PFSK-1 (cell line): ENCODE data around the gene TRMT6.

Source experiments
- FOXP2 ChIP-seq: optimal IDR thresholded peaks from 2 replicates; pipeline ENCODE3; 2011; ENCODE audit warnings: borderline replicate concordance, control low read depth, inconsistent platforms; ENCODE audit not compliant: insufficient read depth; ENCODE audit errors: extremely low read length, extremely low read depth
- POLR2AphosphoS5 ChIP-seq: IDR thresholded peaks from 2 replicates; pipeline ENCODE4 v1.6.1; 2012; ENCODE audit warnings: low read depth, mild to moderate bottlenecking, control low read depth, low read length, moderate library complexity
- SIN3A ChIP-seq: IDR thresholded peaks from 2 replicates; pipeline ENCODE4 v1.6.1; 2012; ENCODE audit warnings: mild to moderate bottlenecking, low read length, moderate library complexity, borderline replicate concordance; ENCODE audit not compliant: insufficient read depth
- TAF1 ChIP-seq: IDR thresholded peaks from 2 replicates; pipeline ENCODE4 v1.6.1; 2012; ENCODE audit warnings: low read length, control low read depth, borderline replicate concordance; ENCODE audit not compliant: insufficient read depth
- TF ChIP-seq, protein P1 (sequence below), 2 experiments: IDR thresholded peaks; 2 replicates each; pipeline versions ENCODE4 v1.6.1 to v1.8.0; 2011 to 2012; ENCODE audit warnings: low read depth in 2 of 2, low read length in 2 of 2, control low read depth in 1 of 2, inconsistent platforms in 1 of 2, mild to moderate bottlenecking in 1 of 2, moderate library complexity in 1 of 2; ENCODE audit not compliant: insufficient read depth in 1 of 2

Gene TRMT6

DNA sequence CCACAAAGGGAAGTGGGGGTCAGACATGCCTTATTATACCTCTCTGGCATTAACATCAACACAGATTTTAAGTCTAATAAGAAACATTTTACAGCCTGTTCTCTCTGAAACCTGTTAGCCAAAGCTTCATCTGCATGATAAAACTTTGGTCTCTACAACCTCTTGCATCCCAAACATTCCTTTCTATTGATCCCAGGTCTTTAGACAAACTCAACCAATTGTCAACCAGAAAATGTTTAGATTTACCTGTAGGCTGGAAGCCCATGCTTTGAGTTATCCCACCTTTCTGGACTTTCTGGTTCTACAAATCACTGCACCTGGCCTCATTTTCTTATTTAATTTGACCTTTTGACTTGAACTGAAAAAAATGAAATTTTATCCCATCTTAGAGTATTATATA, 20.9 kb upstream of the TRMT6 start:
- TF ChIP-seq FOXP2 (no peak), SIN3A (no peak), POLR2AphosphoS5 (no peak), TAF1 (no peak)
- TF ChIP-seq, protein P1, sequence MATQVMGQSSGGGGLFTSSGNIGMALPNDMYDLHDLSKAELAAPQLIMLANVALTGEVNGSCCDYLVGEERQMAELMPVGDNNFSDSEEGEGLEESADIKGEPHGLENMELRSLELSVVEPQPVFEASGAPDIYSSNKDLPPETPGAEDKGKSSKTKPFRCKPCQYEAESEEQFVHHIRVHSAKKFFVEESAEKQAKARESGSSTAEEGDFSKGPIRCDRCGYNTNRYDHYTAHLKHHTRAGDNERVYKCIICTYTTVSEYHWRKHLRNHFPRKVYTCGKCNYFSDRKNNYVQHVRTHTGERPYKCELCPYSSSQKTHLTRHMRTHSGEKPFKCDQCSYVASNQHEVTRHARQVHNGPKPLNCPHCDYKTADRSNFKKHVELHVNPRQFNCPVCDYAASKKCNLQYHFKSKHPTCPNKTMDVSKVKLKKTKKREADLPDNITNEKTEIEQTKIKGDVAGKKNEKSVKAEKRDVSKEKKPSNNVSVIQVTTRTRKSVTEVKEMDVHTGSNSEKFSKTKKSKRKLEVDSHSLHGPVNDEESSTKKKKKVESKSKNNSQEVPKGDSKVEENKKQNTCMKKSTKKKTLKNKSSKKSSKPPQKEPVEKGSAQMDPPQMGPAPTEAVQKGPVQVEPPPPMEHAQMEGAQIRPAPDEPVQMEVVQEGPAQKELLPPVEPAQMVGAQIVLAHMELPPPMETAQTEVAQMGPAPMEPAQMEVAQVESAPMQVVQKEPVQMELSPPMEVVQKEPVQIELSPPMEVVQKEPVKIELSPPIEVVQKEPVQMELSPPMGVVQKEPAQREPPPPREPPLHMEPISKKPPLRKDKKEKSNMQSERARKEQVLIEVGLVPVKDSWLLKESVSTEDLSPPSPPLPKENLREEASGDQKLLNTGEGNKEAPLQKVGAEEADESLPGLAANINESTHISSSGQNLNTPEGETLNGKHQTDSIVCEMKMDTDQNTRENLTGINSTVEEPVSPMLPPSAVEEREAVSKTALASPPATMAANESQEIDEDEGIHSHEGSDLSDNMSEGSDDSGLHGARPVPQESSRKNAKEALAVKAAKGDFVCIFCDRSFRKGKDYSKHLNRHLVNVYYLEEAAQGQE (IDR thresholded peaks at IDR 0.05; ENCODE audit: insufficient read depth in 1 of 2, low read depth in 2 of 2, low read length in 2 of 2), result no peak

DNA sequence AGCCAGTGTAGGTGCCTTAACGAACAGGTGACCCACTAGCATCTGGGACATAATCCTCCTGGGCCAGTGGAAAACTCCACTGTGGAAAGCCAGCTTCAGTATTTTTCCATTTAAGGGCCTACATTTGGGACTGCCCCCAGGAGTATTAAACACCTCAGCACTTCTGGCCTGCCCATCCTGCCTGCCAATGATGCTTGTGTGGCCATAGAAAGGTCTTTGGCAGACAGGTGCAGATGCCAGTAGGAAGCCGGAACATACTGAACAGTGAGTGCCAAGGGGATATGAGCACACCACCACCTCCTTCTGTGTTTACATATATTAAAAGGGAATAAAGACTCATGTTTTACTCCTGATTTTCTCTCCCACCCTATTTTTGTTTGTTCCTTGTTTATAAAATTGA, 20.0 kb upstream of the TRMT6 start:
- TF ChIP-seq FOXP2 (no peak), TAF1 (no peak), POLR2AphosphoS5 (no peak), SIN3A (no peak)
- TF ChIP-seq, protein P1 (IDR thresholded peaks at IDR 0.05; ENCODE audit: insufficient read depth in 1 of 2, low read depth in 2 of 2, low read length in 2 of 2), result no peak

DNA sequence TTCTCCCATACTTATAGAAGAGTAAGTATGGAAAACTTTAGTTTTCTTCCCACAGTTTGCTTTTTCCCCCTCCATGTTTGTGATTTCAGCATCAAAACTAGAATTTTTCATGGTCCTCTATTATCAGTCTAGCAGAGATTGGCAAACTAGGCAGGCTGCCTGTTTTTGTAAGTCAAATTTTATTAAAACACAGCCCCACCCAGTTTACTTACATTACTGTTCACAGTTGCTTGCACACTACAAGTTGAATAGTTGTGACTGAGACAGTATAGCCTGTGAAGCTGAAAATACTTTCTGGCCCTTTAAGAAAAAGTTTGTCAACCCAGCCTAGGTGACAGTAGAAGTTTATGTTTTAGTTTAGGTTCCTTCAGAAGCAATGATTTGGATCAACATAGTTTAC, 19.6 kb upstream of the TRMT6 start:
- no peak for TF ChIP-seq POLR2AphosphoS5
- no peak for TF ChIP-seq TAF1
- no peak for TF ChIP-seq FOXP2
- TF ChIP-seq, protein P1 (IDR thresholded peaks at IDR 0.05; ENCODE audit: insufficient read depth in 1 of 2, low read depth in 2 of 2, low read length in 2 of 2), result no peak
- TF ChIP-seq SIN3A, result no peak

DNA sequence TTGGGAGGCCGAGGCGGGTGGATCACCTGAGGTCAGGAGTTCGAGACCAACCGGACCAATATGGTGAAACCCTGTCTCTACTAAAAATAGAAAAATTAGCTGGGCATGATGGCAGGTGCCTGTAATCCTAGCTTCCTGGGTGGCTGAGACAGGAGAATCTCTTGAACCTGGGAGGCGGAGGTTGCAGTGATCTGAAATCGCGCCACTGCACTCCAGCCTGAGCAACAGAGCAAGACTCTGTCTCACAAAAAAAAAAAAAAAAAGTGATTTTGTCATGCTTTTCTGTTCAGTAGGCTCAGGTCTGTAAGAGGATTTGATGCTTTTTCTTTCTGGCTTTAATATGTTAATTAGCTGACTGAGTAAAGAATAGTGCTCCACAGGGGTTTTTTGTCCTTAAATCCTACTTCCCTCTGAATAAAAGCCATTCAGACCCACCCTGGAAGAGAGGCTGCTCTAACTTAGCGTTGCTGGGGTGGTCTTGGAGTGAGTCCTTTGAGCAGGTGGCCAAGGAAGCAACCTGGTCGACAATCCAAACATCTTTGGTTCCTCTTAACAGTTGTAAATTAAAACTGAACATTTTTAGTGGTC, 19.1 kb upstream of the TRMT6 start:
- TF ChIP-seq FOXP2 (no peak), SIN3A (no peak), POLR2AphosphoS5 (no peak), TAF1 (no peak)
- TF ChIP-seq, protein P1 (IDR thresholded peaks at IDR 0.05; ENCODE audit: insufficient read depth in 1 of 2, low read depth in 2 of 2, low read length in 2 of 2), result no peak

DNA sequence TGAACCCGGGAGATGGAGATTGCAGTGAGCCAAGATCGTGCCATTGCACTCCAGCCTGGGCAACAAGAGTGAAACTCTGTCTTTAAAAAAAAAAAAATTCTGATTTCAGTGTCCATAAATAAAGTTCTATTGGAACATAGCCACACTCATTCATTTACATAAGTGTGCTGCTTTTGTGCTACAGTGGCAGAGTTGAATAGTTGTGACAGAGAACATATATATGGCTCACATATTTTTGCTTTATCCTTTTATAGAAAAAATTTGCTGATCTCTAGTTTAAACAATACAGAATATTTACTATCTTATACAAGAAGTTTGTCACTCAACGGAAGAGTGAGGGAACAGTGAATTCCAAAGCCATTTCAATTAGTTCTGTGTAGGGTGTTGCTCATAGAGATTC, 18.1 kb upstream of the TRMT6 start:
- TF ChIP-seq SIN3A, result no peak
- no peak for TF ChIP-seq FOXP2
- TF ChIP-seq, protein P1 (IDR thresholded peaks at IDR 0.05; ENCODE audit: insufficient read depth in 1 of 2, low read depth in 2 of 2, low read length in 2 of 2), result no peak
- TF ChIP-seq POLR2AphosphoS5, result no peak
- TF ChIP-seq TAF1, result no peak
